A673 (cell line): ENCODE measurements around the gene WNT3.

Experiments used
- CTCF ChIP-seq: fragments of 300-800, 200-600 bp; sonication (generic); conservative IDR thresholded peaks from 2 replicates; pipeline ENCODE4 v1.5.1; 2017; ENCODE audit warnings: low read depth, mild to moderate bottlenecking, antibody characterized with exemption, low read length, moderate library complexity, mixed read lengths
- EZH2 ChIP-seq: fragments of 200-600 bp; sonication (generic); IDR thresholded peaks from 2 replicates; pipeline ENCODE4 v1.6.1; 2017; ENCODE audit warnings: borderline replicate concordance, low read depth, mild to moderate bottlenecking, mixed read lengths, antibody characterized with exemption, low read length; ENCODE audit not compliant: poor library complexity, severe bottlenecking

GRCh38 chr17:46848534-46848933 lies 30.0 kb upstream of the WNT3 start:
- TF ChIP-seq CTCF, result no peak
- no peak for TF ChIP-seq EZH2
